SK-N-SH (cell line): ENCODE results near the gene C1orf226. TPM values are rescaled to one million over a fixed set of nuclear protein-coding genes. Genes with fewer than 3 reads are reported as not detected.
"Not testable (repeated sequence)": the region's sequence is repeated elsewhere in the genome, so short reads cannot be mapped to it uniquely, and the experiment has no call there.

Source experiments
- CTCF ChIA-PET: fragments of 300-600, 350-600 bp; formaldehyde crosslinking; extraction: SDS; loops from one replicate; lab custom pipeline; 2021; lab: Yijun Ruan, JAX
- POLR2A ChIA-PET: fragments of 350-600 bp; sonication (Branson Sonifier 250); formaldehyde crosslinking; extraction: SDS; loops from one replicate; lab custom pipeline; 2020; ENCODE audit warnings: antibody characterized with exemption, inconsistent platforms; lab: Yijun Ruan, JAX
- DNase-seq: peaks from one replicate; pipeline ENCODE4 v3.0.0; 2012
- H2AFZ ChIP-seq: fragments of 200-600 bp; sonication (generic); 2 replicates; pipeline ENCODE4 v1.8.1; 2016; ENCODE audit warnings: antibody characterized with exemption, mild to moderate bottlenecking, low read depth
- H3F3A ChIP-seq: fragments of 200-600 bp; sonication (generic); replicated peaks from 2 replicates; pipeline ENCODE3; 2016; ENCODE audit warnings: antibody characterized with exemption, mild to moderate bottlenecking; ENCODE audit not compliant: insufficient read depth
- H3K27ac ChIP-seq, 2 experiments: fragments of 200-500 bp in 1 of 2; fragments of 200-600 bp in 1 of 2; sonication (Bioruptor generic) in 1 of 2; sonication (generic), shearing (Covaris generic) in 1 of 2; 2 replicates each; pipeline versions ENCODE4 v1.5.1 to v1.6.1; 2014 to 2016; ENCODE audit warnings: low read depth in 2 of 2, inconsistent platforms in 1 of 2, low read length in 1 of 2, mild to moderate bottlenecking in 1 of 2, mixed read lengths in 1 of 2
- H3K27me3 ChIP-seq: fragments of 200-600 bp; sonication (generic), shearing (Covaris generic); 2 replicates; pipeline ENCODE4 v1.6.1; 2016; ENCODE audit warnings: mixed run types; ENCODE audit not compliant: insufficient read depth
- H3K36me3 ChIP-seq, 2 experiments: fragments of 200-500 bp in 1 of 2; fragments of 200-600 bp in 1 of 2; sonication (Bioruptor generic) in 1 of 2; sonication (generic) in 1 of 2; replicated peaks in 1 of 2; 2 replicates each; pipeline versions ENCODE3 to v1.5.1; 2014 to 2016; ENCODE audit warnings: low read length in 1 of 2, mild to moderate bottlenecking in 1 of 2; ENCODE audit not compliant: insufficient read depth in 2 of 2, control insufficient read depth in 1 of 2
- H3K4me1 ChIP-seq, 2 experiments: fragments of 200-500 bp in 1 of 2; fragments of 200-600 bp in 1 of 2; sonication (Bioruptor generic) in 1 of 2; sonication (generic), shearing (Covaris generic) in 1 of 2; 2 replicates each; pipeline versions ENCODE4 v1.5.1 to v1.6.1; 2014 to 2016; ENCODE audit warnings: low read depth in 1 of 2, low read length in 1 of 2, mixed run types in 1 of 2; ENCODE audit not compliant: insufficient read depth in 2 of 2, control insufficient read depth in 1 of 2
- H3K4me2 ChIP-seq: fragments of 200-600 bp; sonication (generic), shearing (Covaris generic); 2 replicates; pipeline ENCODE4 v1.6.1; 2017; ENCODE audit warnings: mixed run types
- H3K4me3 ChIP-seq, 2 experiments: fragments of 200-500 bp in 1 of 2; fragments of 200-600 bp in 1 of 2; sonication (Bioruptor generic) in 1 of 2; sonication (generic), shearing (Covaris generic) in 1 of 2; 2 replicates each; pipeline versions ENCODE4 v1.5.1 to v1.8.1; 2014 to 2016; ENCODE audit warnings: low read depth in 2 of 2, inconsistent platforms in 1 of 2, low read length in 1 of 2, mild to moderate bottlenecking in 1 of 2, mixed read lengths in 1 of 2, moderate library complexity in 1 of 2
- H3K79me2 ChIP-seq: fragments of 200-600 bp; sonication (generic); 2 replicates; pipeline ENCODE4 v1.8.1; 2017; ENCODE audit warnings: mild to moderate bottlenecking; ENCODE audit not compliant: insufficient read depth
- H3K9ac ChIP-seq: fragments of 200-600 bp; sonication (generic); 2 replicates; pipeline ENCODE4 v1.6.1; 2017; ENCODE audit warnings: mixed run types
- H3K9me2 ChIP-seq: fragments of 200-600 bp; sonication (generic); 2 replicates; pipeline ENCODE4 v1.6.1; 2017; ENCODE audit warnings: mixed run types
- H3K9me3 ChIP-seq: fragments of 200-600 bp; sonication (generic); 2 replicates; pipeline ENCODE4 v1.6.1; 2017; ENCODE audit warnings: mixed run types, mild to moderate bottlenecking, moderate library complexity
- H4K20me1 ChIP-seq: fragments of 200-600 bp; sonication (generic); 2 replicates; pipeline ENCODE4 v1.6.1; 2017; ENCODE audit warnings: mild to moderate bottlenecking, mixed run types; ENCODE audit not compliant: insufficient read depth
- FOSL2 ChIP-seq: IDR thresholded peaks from 2 replicates; pipeline ENCODE4 v1.4.0; 2012; ENCODE audit warnings: low read depth, mild to moderate bottlenecking, moderate library complexity, borderline replicate concordance
- FOXJ3 ChIP-seq: sonication (generic); formaldehyde crosslinking; IDR thresholded peaks from 2 replicates; pipeline ENCODE4 v1.5.1; 2020; ENCODE audit warnings: mild to moderate bottlenecking, missing genetic modification reagents
- MAX ChIP-seq: IDR thresholded peaks from 2 replicates; pipeline ENCODE4 v1.4.0; 2012; ENCODE audit warnings: low read depth
- MEF2A ChIP-seq: IDR thresholded peaks from 2 replicates; pipeline ENCODE4 v1.4.0; 2012; ENCODE audit warnings: low read depth, borderline replicate concordance
- MXI1 ChIP-seq: IDR thresholded peaks from 2 replicates; pipeline ENCODE4 v1.6.1; 2012; ENCODE audit warnings: mild to moderate bottlenecking, low read depth, low read length, improper control_type of control experiment
- PBX3 ChIP-seq: IDR thresholded peaks from 2 replicates; pipeline ENCODE4; 2012
- RAD21 ChIP-seq: IDR thresholded peaks from 2 replicates; pipeline ENCODE4 v1.6.1; 2012; ENCODE audit warnings: mild to moderate bottlenecking, low read length
- YY1 ChIP-seq: IDR thresholded peaks from 2 replicates; pipeline ENCODE4 v1.4.0; 2012; ENCODE audit warnings: low read depth, mild to moderate bottlenecking
- WGBS: methylation state at CpG from one replicate; pipeline ENCODE4 v1.1.6; 2017; ENCODE audit warnings: low lambda C conversion rate; 5-methylcytosine and 5-hydroxymethylcytosine counted together
- polyA plus RNA-seq, 3 experiments: library from polyadenylated mRNA; depleted of rRNA; stranded (reverse); fragments of >200 nt; gene quantifications; 2 replicates each; pipeline ENCODE4 v1.2.3, GENCODE V29; 2012

Gene C1orf226
- polyA plus RNA-seq, 1 of the 3 experiments (the other 2 are of a cell fraction): 0.03 TPM

GRCh38 chr1:162417650-162418049, 36.1 kb downstream of the C1orf226 start:
- H3K9me2 ChIP-seq: no peaks in the 10 kb centered on the region
- TF ChIP-seq MXI1 (no peak), FOXJ3 (no peak), PBX3 (no peak), FOSL2 (no peak), MAX (no peak), RAD21 (no peak), YY1 (no peak), MEF2A (no peak)
- no peaks in the 10 kb centered on the region for H4K20me1 ChIP-seq
- ChIA-PET POLR2A (no interaction called here), CTCF (no interaction called here)
- no peaks in the 10 kb centered on the region for H3K27me3 ChIP-seq
- 67% methylated on average over 7 of the region's 7 CpGs for WGBS
- H2AFZ ChIP-seq: no peak overlapping the region
- H3K4me1 ChIP-seq: no peaks in the 10 kb centered on the region; a peak in 1 of 4 replicates
- H3K36me3 ChIP-seq: no peaks in the 10 kb centered on the region
- H3K79me2 ChIP-seq: no peaks in the 10 kb centered on the region
- no peak overlapping the region for H3K27ac ChIP-seq
- no peak overlapping the region for H3K4me3 ChIP-seq
- no peak for DNase-seq
- H3K9me3 ChIP-seq: no peaks in the 10 kb centered on the region
- H3F3A ChIP-seq: no peaks in the 10 kb centered on the region
- H3K9ac ChIP-seq: no peak overlapping the region
- H3K4me2 ChIP-seq: no peak overlapping the region

GRCh38 chr1:162418584-162418983, 37.1 kb downstream of the C1orf226 start:
- POLR2A ChIA-PET: not testable (repeated sequence)

GRCh38 chr1:162419450-162419931, 38.0 kb downstream of the C1orf226 start:
- H3K36me3 ChIP-seq, H3K27me3 ChIP-seq, H3F3A ChIP-seq, H3K9me3 ChIP-seq, POLR2A ChIA-PET, H3K27ac ChIP-seq, H3K9ac ChIP-seq, H3K4me3 ChIP-seq, H3K4me2 ChIP-seq, H4K20me1 ChIP-seq, H3K9me2 ChIP-seq, H2AFZ ChIP-seq, H3K4me1 ChIP-seq, DNase-seq, H3K79me2 ChIP-seq: not testable (repeated sequence)
- CTCF ChIA-PET: interaction anchor here (1.2 kb wide), 1 partner anchor 28 kb away, joined by 3 read pairs; no protein-coding TSS in a partner anchor
- 48% methylated on average over 8 of the region's 9 CpGs for WGBS

More at GRCh38 chr1:162418584-162418983, 37.1 kb downstream of the C1orf226 start:
- H3K4me1 ChIP-seq, DNase-seq, H2AFZ ChIP-seq, H3K79me2 ChIP-seq, H3K9me2 ChIP-seq, H3K4me3 ChIP-seq, H3F3A ChIP-seq, H3K4me2 ChIP-seq, H3K36me3 ChIP-seq, H3K9me3 ChIP-seq, H3K27ac ChIP-seq, H3K9ac ChIP-seq, H4K20me1 ChIP-seq, H3K27me3 ChIP-seq: not testable (repeated sequence)
- WGBS: 42% methylated on average over 7 of the region's 7 CpGs
- CTCF ChIA-PET: interaction anchor here (1.2 kb wide), 1 partner anchor 27 kb away, joined by 3 read pairs; no protein-coding TSS in a partner anchor
